ENCODE data around the gene AHSA1. TPM values are rescaled to one million over a fixed set of nuclear protein-coding genes. Genes with fewer than 3 reads are reported as not detected.

The AHSA1 gene
- total RNA-seq, 1 experiment from 2014 or later, result 120 TPM

- no peak for DNase-seq (ENCODE audit: extremely low read depth, low read depth)
Measured at GRCh38 chr14:77470224-77470870, 12.5 kb downstream of the AHSA1 start.

GRCh38 chr14:77473921-77474320 lies 16.0 kb downstream of the AHSA1 start:
- DNase-seq (ENCODE audit: extremely low read depth, low read depth), result no peak

DNA sequence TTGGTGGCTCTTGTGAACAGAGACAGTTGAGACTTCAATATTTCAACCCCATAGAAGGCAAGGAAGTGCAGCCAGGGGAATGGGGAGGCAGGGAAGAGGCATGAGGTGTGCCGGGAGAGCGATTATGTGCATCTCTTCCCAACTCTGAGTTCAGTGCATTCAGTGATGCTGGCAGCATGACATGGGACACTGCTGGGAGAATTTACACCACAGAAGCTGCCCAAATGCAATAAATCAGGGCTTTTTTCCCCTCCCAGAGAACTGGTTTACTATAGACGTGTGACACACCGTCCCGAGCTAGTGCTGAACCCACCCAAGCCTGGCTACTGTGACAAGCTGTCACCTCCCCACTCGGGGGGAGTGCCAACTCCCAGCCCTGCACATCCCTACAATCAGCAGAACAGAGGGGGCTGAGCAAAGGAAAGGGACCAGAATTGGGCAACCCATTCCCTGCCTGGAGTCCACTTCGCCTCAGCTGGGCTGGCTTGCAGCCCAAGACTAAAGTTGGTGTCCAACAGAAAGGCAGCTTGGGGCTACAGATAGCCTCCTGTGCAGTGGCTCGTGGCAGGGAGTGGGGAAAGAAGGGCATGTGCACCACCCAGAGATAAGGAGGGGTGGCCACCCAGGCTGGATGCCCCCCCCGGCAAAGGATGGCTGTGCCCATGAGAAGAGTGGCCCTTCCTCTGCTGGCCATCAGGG lies 16.7 kb downstream of the AHSA1 start:
- DNase-seq (ENCODE audit: extremely low read depth, low read depth), result no peak

- DNase-seq (ENCODE audit: extremely low read depth, low read depth), result no peak
Measured at GRCh38 chr14:77475432-77476115, 17.7 kb downstream of the AHSA1 start.

- no peak for DNase-seq (ENCODE audit: extremely low read depth, low read depth)
Measured at GRCh38 chr14:77478029-77478428, 20.1 kb downstream of the AHSA1 start.

DNA sequence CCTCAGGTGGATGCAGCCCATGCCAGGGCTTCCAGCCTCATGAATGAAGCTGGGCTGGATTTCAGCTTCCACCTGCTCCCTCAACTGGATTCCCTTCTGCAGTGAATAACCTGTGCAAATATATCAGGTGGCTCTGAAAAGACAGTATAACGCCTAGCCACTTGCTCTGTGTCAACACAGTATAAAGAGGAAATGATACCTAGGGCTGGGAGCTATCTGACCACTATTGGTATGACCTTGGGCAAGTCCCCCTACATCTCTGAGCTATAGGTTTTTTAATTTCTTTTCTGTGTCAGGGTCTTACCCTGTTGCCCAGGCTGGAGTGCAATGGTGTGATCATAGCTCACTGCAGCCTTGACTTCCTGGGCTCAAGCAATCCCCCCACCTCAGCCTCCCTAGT lies 20.9 kb downstream of the AHSA1 start:
- no peak for DNase-seq (ENCODE audit: extremely low read depth, low read depth)

DNA sequence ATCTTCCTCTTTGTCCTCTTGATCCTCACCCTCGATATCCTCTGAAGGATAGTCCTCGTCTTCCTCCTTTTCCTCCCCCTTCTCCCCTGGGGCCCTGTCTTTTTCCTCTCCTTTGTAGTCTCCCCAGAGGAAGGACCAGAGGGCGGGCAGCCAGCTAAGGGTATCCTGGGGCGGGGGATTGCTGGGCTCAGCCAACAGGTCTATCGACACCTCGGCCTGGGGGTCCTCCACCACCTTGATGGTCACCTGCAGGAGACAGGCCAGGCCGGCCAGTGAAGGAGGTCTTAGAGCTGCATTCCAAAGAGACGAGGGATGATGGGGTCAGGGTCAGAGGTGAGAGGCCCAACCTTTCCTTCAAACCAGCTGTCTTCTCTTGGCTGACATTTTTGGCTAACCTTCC lies 24.5 kb downstream of the AHSA1 start:
- DNase-seq (ENCODE audit: extremely low read depth, low read depth), result no peak

DNA sequence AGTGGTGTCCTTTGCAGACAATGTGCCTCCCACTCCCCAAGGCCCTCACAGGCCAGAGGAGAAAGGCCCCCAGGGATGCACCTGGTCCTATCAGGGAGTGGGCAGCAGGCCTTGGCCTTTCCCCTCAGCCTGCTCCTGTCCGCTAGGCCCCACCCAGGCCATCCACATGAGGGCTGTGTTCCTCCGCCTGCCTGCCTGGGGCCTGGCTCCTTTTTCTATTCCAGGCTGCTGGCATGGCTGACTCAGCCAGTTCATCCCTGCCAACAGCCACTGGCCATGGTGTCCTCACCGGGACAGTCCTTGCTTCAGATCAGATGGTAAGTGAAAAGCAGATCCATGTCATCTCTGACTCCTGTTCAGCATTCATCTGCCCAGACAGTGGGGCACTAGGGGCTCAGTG lies 27.4 kb downstream of the AHSA1 start:
- no peak for DNase-seq (ENCODE audit: extremely low read depth, low read depth)

GRCh38 chr14:77485901-77486678 lies 28.2 kb downstream of the AHSA1 start:
- no peak for DNase-seq (ENCODE audit: extremely low read depth, low read depth)

DNA sequence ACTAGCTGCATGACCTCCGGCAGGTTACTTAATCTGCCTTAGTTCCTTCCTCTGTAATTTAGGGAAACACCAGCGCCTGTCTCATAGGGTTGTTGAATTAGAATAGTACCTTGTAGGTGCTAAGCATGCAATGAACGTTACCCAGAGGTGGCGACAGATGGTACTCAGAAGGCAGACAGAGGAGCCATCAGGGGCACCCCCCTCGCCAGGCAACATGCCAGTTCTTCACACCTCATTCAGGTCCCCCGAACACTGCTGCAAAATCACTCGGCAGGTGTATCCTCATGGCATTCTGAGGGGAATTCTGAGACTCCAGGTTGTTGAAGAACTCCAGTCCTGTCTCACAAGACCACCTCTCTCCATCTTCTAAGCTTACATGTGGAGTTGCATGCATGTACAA lies 30.7 kb downstream of the AHSA1 start:
- DNase-seq (ENCODE audit: extremely low read depth, low read depth), result no peak

DNA sequence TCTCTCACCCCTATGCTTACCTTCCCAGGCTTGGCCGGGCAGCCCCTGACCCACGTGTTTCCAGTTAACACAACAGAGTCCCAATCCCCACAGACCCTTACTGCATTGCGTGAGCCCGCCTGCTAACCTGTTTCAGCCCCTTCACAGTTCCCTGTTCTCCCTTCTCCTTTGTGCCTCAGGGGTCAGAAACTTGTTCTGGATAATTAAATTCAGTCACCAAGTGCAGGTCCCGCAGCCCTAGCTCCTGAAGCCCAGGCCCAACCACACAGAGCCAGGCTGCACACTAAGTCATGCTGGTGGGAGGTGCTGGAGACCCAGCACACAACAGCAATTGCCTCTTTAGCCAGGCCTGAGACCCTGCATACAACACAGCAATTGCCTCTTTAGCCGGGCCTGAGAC lies 31.1 kb downstream of the AHSA1 start:
- DNase-seq (ENCODE audit: extremely low read depth, low read depth), result no peak

DNA sequence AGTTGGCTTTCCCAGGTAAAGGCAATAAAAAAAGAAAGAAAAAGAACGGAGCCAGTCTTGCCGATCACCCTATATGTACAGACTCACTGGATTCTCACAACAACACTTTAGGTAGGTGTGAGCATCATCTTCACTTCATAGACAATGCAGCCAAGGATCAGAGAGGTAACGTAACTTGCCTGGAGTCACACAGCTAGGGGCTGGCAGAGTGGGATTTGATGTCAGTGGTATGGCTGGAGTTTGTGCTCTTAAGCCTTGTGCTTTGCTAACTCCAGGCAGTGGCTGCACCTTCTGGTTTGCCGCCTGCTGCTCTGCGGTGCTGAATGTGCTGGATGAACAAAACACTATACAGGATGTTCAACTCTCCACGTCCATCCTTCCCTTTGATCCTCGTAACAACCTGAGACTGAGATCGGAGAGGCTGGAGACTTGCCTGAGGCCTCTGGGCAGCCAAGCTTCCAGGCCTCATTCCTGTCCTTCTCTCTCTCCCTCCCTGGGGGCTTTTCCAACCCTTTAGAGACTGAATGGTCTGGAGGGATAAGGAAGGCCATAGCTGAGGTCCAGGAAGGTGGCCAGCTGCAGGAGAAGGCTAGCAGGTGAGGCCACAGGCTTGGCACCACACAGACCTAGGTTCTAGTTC lies 32.6 kb downstream of the AHSA1 start:
- DNase-seq (ENCODE audit: extremely low read depth, low read depth), result no peak

DNA sequence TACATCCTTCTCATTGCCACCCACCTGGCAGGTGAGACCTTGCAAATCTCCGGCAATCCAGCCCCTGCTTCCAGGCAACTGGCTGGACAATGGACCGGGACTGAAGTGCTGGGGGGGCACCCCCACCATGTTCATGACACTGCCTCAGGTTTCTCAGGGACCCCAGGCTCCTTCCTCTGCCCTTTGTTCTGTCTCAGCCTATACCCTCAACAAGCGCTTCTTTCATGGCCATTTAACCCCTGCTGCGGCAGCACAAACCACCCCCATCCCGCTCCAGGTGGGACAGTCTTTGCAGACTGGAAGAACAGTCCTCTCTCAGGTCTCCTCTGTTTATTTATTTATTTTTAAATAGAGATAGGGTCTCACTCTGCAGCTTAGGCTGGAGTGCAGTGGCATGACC lies 33.2 kb downstream of the AHSA1 start:
- DNase-seq (ENCODE audit: extremely low read depth, low read depth), result no peak

DNA sequence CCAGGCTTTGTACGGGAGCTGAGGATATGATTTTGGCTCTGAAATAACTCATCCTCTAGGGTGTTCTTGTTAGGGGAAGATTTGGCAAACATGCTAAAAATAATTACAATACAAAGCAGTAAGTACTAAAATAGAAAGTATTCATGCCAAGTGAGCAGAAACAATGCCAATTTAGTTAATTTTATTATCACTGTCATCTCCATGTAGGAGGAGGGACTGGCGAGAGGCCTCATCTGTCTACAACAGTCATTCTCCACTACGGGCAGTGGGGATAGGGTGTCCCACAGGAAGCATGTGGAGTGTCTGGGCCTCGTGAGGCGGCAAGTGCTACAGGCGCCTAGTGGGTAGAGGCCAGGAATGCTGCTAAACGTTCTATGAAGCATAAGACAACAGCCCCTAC lies 37.4 kb downstream of the AHSA1 start:
- no peak for DNase-seq (ENCODE audit: extremely low read depth, low read depth)

DNA sequence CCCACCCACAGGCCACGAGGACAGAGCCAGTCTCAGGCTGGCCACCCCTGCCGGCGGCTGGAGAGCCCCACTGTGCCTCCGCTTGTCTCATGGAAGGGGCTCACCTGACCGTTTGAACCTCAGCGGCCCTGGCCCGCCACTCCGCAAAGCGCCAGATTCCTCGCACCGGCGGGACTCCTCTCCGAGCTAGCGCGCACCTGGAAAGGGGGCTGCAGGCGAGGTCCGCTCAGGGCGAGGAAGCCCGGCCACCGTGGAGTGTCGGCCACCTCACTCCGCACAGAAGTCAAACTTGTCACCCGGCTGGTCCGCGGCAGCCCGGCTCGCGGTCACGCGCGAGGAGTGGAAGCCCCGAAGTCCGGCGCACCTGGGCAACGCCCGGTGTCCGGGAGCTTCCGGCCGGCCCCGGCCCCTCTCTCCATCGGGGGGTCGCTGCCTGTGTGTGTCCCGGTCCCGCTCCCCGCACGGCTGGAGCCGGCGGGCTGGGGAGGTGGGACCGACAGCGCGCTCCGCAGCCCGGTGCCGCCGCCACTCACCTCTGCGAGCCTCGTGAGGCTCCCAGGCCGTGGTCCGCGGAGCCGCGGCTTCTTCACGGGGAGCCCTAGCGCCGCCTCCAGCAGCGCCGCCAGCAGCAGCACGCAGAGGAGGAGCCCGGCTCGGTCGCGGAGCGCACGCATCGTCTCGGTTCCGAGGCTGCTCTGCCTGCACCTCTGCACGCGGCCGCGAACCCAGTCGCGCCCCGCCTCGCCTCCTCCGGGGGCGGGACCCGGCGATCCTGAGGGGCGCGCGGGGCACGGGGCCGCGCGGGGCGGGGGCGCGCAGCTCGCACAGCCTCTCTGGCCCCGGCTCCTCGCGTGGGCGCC lies 40.5 kb downstream of the AHSA1 start, which contains the start of gene ISM2:
Gene ISM2, minus strand, starts transcription at position 697 of the 860 bp plus-strand sequence. Its CDS starts 23 bp downstream, at position 674.
- peak; percentile 3 for DNase-seq (ENCODE audit: extremely low read depth, low read depth)

DNA sequence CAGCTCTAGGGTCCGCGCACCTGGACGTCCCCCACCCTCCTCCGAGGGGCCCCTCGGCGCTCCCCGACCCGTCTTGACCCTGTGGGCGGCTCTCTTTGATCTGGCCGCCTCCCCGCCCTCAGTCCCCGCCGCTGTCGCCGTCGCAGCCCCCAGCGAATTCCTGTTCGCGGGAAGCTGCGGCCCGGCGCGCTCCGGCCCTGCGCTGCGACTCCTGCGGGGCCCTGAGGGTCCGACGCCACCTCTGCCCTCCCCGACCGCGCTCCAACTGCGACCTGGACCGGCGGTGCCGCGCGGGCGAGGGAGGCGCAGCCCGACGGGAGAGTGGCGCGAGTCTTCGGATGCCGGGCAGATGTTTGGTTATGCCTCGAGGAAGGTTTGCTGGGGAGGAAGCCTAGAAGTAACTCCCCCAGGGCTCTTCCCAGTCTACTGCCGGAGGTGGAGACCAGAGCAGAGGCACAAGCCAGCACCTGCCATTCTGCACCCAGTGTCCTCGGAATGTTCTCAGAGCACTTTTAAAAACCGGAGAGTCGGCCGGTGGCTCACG lies 41.2 kb downstream of the AHSA1 start:
- DNase-seq (ENCODE audit: extremely low read depth, low read depth), result no peak

DNA sequence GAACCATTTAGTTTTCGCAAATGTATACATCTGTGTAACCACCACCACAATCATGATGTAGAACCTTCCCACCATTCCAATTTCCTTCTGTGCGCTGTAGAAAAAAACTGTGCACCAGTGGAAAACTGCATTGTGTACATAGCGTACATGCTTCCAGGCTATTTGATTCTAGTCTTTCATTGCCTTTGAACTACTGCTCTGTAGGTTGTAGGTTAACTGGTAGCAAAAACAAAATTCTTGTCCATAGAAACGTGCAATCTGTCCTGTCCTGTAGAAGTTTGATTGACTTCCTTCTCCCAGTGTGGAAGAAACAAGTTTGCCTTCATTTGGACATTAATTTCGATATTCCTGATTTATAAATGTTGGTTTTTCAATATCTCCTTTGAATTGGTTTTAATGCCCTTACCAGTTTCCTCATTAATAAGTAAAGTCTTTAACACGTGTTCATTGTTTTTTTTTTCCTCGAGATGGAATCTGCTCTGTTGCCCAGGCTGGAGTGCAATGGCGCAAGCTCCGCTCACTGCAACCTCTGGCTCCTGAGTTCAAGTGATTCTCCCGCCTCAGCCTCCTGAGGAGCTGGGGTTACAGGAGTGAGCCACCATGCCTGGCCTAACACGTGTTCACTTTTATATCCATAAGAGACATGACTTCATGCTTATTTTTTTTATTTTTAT lies 44.4 kb downstream of the AHSA1 start:
- DNase-seq (ENCODE audit: extremely low read depth, low read depth), result no peak

DNA sequence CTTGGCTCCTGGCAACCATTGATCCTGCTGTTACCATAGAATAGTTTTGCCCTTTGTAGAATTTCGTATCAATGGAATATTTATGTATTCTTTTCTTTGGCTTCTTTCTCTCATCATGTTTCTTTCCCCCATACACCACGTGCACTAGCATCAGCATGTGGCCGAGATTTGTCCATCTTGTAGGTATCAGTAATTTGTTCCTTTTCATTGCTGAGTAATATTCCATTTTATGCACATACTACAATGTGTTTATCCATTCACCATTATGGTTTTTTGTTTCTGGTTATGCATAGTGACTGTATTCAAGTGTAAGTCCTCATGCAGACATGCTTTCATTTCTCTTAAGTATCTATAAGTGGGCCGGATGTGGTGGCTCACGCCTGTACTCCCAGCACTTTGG lies 45.2 kb downstream of the AHSA1 start:
- no peak for DNase-seq (ENCODE audit: extremely low read depth, low read depth)

GRCh38 chr14:77505031-77505430 lies 47.1 kb downstream of the AHSA1 start:
- DNase-seq (ENCODE audit: extremely low read depth, low read depth), result no peak
